K562 (cell line): ENCODE data around the gene MED19. TPM values are rescaled to one million over a fixed set of nuclear protein-coding genes. Genes with fewer than 3 reads are reported as not detected.

Experiments used
- ATAC-seq: fragments of 200-7000 bp; cut with Tn5 transposase; 3 replicates; pipeline ENCODE4 v1.9.1; 2020; ENCODE audit warnings: moderate library complexity
- BruUV-seq: library from RNA; stranded (reverse); fragments of 400-500 nt; replicated peaks from 2 replicates; lab custom pipeline; 2021; lab: Mats Ljungman, UMichigan
- CTCF ChIA-PET: fragments of 300-600 bp; formaldehyde crosslinking; extraction: SDS; loops from one replicate; lab custom pipeline; 2021; ENCODE audit warnings: low intra/inter-chr PET ratio; lab: Yijun Ruan, JAX
- POLR2A ChIA-PET: fragments of 300-600, 350-650 bp; sonication (Branson Sonifier 250); formaldehyde crosslinking; extraction: SDS; loops from one replicate; lab custom pipeline; 2021; ENCODE audit warnings: antibody characterized with exemption, inconsistent platforms; lab: Yijun Ruan, JAX
- DNase-seq, 4 experiments: peaks; one replicate each; pipeline versions ENCODE4 v3.0.0 to v3.0.0-alpha.2; 2011 to 2018; ENCODE audit warnings: low spot score in 3 of 4, mixed read lengths in 3 of 4; ENCODE audit errors: extremely low read depth in 1 of 4
- FAIRE-seq: peaks from 2 replicates; lab custom pipeline; 2011; peaks lifted over from hg19 to GRCh38; lab: Jason Lieb, UNC
- H2AFZ ChIP-seq: 2 replicates; pipeline ENCODE4 v1.6.0; 2011; ENCODE audit warnings: low read depth, low read length, control low read depth, inconsistent platforms
- H3K27ac ChIP-seq: fragments of 200-600 bp; 3 replicates; pipeline ENCODE4 v1.8.0; 2011; ENCODE audit warnings: low read depth, mild to moderate bottlenecking, control low read depth, inconsistent platforms, low read length, moderate library complexity, mixed read lengths; ENCODE audit errors: extremely low read depth
- H3K27me3 ChIP-seq, 2 experiments: fragments of 300-600 bp in 1 of 2; 2 replicates in 1 of 2; 3 replicates in 1 of 2; pipeline versions ENCODE4 v1.6.0 to v1.8.0; 2011; ENCODE audit warnings: inconsistent platforms in 2 of 2, low read length in 2 of 2, mild to moderate bottlenecking in 1 of 2, mixed read lengths in 1 of 2, moderate library complexity in 1 of 2; ENCODE audit not compliant: control insufficient read depth in 2 of 2, insufficient read depth in 2 of 2
- H3K36me3 ChIP-seq: fragments of 300-600 bp; 3 replicates; pipeline ENCODE4 v1.8.0; 2011; ENCODE audit warnings: mild to moderate bottlenecking, low read length, inconsistent platforms; ENCODE audit not compliant: control insufficient read depth, insufficient read depth
- H3K4me1 ChIP-seq, 2 experiments: fragments of 200-600 bp in 1 of 2; replicated peaks in 1 of 2; 2 replicates in 1 of 2; 3 replicates in 1 of 2; pipeline versions ENCODE4 v1.5.1 to v1.8.0; 2011; ENCODE audit warnings: inconsistent platforms in 2 of 2, low read length in 2 of 2, mild to moderate bottlenecking in 1 of 2, mixed read lengths in 1 of 2, moderate library complexity in 1 of 2; ENCODE audit not compliant: control insufficient read depth in 2 of 2, insufficient read depth in 2 of 2
- H3K4me2 ChIP-seq: 2 replicates; pipeline ENCODE4 v1.6.1; 2011; ENCODE audit warnings: low read length, control low read depth, inconsistent platforms, mixed read lengths; ENCODE audit not compliant: insufficient read depth
- H3K4me3 ChIP-seq: fragments of 200-600 bp; sonication (generic), shearing (Covaris generic); 2 replicates; pipeline ENCODE4 v1.5.1; 2016; ENCODE audit warnings: control low read depth, inconsistent platforms
- H3K79me2 ChIP-seq: fragments of 200-600 bp; 3 replicates; pipeline ENCODE4 v1.8.0; 2011; ENCODE audit warnings: low read length, inconsistent platforms; ENCODE audit not compliant: control insufficient read depth, insufficient read depth
- H3K9ac ChIP-seq, 2 experiments: 2 replicates each; pipeline versions ENCODE4 v1.6.0 to v1.6.1; 2011; ENCODE audit warnings: low read depth in 2 of 2, low read length in 2 of 2, control low read depth in 1 of 2, inconsistent platforms in 1 of 2, mild to moderate bottlenecking in 1 of 2, mixed read lengths in 1 of 2; ENCODE audit not compliant: insufficient read depth in 1 of 2
- H3K9me1 ChIP-seq: one replicate; pipeline ENCODE4 v1.6.0; 2011; ENCODE audit warnings: inconsistent platforms, mild to moderate bottlenecking, low read length, moderate library complexity; ENCODE audit not compliant: control insufficient read depth, insufficient read depth
- H3K9me3 ChIP-seq: replicated peaks from 2 replicates; pipeline ENCODE4 v1.5.1; 2011; ENCODE audit warnings: low read depth, low read length, inconsistent platforms; ENCODE audit not compliant: control insufficient read depth, insufficient read depth
- H4K20me1 ChIP-seq: replicated peaks from 2 replicates; pipeline ENCODE4 v1.6.1; 2011; ENCODE audit warnings: low read length, inconsistent platforms, mixed read lengths; ENCODE audit not compliant: control insufficient read depth, insufficient read depth
- ARID1B ChIP-seq: fragments of 450-650 bp; IDR thresholded peaks from 2 replicates; pipeline ENCODE4 v1.6.1; 2016; ENCODE audit warnings: antibody characterized with exemption, mild to moderate bottlenecking, inconsistent platforms
- CC2D1A ChIP-seq: fragments of 450-650 bp; IDR thresholded peaks from 2 replicates; pipeline ENCODE4 v1.6.1; 2017; ENCODE audit warnings: mild to moderate bottlenecking
- DEAF1 ChIP-seq: fragments of 450-650 bp; formaldehyde crosslinking; IDR thresholded peaks from 2 replicates; pipeline ENCODE4 v1.4.0; 2020; ENCODE audit warnings: mild to moderate bottlenecking, moderate library complexity
- EHMT2 ChIP-seq: fragments of 450-650 bp; IDR thresholded peaks from 2 replicates; pipeline ENCODE4 v1.6.1; 2018; ENCODE audit warnings: antibody characterized with exemption
- GATA2 ChIP-seq: sonication (generic); formaldehyde crosslinking; IDR thresholded peaks from 2 replicates; pipeline ENCODE4 v1.4.0; 2020; ENCODE audit warnings: mild to moderate bottlenecking, missing genetic modification reagents
- GTF2A2 ChIP-seq: IDR thresholded peaks from 2 replicates; pipeline ENCODE4 v1.6.1; 2016; ENCODE audit warnings: mild to moderate bottlenecking, missing genetic modification characterization, missing compliant biosample characterization
- MAFK ChIP-seq: IDR thresholded peaks from 2 replicates; pipeline ENCODE4 v1.6.1; 2011; ENCODE audit warnings: low read length, improper control_type of control experiment
- NFE2 ChIP-seq: IDR thresholded peaks from 2 replicates; pipeline ENCODE4 v1.6.1; 2014; ENCODE audit warnings: antibody characterized with exemption, low read depth
- NUFIP1 ChIP-seq: fragments of 450-650 bp; IDR thresholded peaks from 2 replicates; pipeline ENCODE4 v1.6.1; 2018; ENCODE audit not compliant: partially characterized antibody
- SMARCA4 ChIP-seq: fragments of 450-650 bp; IDR thresholded peaks from 2 replicates; pipeline ENCODE4 v1.6.1; 2016
- SMARCA5 ChIP-seq: fragments of 450-650 bp; IDR thresholded peaks from 2 replicates; pipeline ENCODE4 v1.6.1; 2016
- THAP7 ChIP-seq: fragments of 250-450 bp; sonication (Bioruptor Pico); IDR thresholded peaks from 2 replicates; pipeline ENCODE4 v1.5.0; 2021
- ZBTB11 ChIP-seq, 3 experiments: fragments of 200-800 bp in 1 of 3; fragments of 250-450 bp in 1 of 3; fragments of 450-650 bp in 1 of 3; sonication (Bioruptor Pico) in 1 of 3; sonication (Bioruptor generic) in 1 of 3; formaldehyde crosslinking in 1 of 3; IDR thresholded peaks; 2 replicates each; pipeline versions ENCODE4 v1.6.1 to v1.8.0; 2016 to 2022; ENCODE audit warnings: mild to moderate bottlenecking in 2 of 3, missing genetic modification characterization in 2 of 3, missing compliant biosample characterization in 1 of 3, moderate library complexity in 1 of 3
- ZNF124 ChIP-seq: sonication (generic); formaldehyde crosslinking; IDR thresholded peaks from 2 replicates; pipeline ENCODE4 v1.8.1; 2022; ENCODE audit warnings: missing genetic modification reagents
- ZNF324 ChIP-seq: fragments of 250-450 bp; sonication (Bioruptor Pico); IDR thresholded peaks from 2 replicates; pipeline ENCODE4 v1.4.0; 2020; ENCODE audit warnings: mild to moderate bottlenecking
- ZNF511 ChIP-seq: sonication (generic); formaldehyde crosslinking; IDR thresholded peaks from 2 replicates; pipeline ENCODE4 v1.8.0; 2022; ENCODE audit warnings: mild to moderate bottlenecking, missing genetic modification reagents
- ZNF76 ChIP-seq: fragments of 250-450 bp; sonication (Bioruptor Pico); IDR thresholded peaks from 2 replicates; pipeline ENCODE4 v1.4.0; 2020; ENCODE audit warnings: mild to moderate bottlenecking, moderate library complexity, borderline replicate concordance
- WGBS: fragments of 100-300 bp; shearing (Covaris generic); methylation state at CpG from one replicate; pipeline ENCODE4 v1.1.6; 2016; ENCODE audit warnings: low coverage, mixed read lengths; ENCODE audit not compliant: insufficient coverage; ENCODE audit errors: missing lambda C conversion rate; 5-methylcytosine and 5-hydroxymethylcytosine counted together
- in situ Hi-C: fragments of 300-500 bp; cut with MboI; formaldehyde crosslinking; loops from 4 replicates; pipeline ENCODE4 v1.15.0; 2018; ENCODE audit warnings: inconsistent platforms, mixed read lengths
- intact Hi-C: fragments of 100-400 bp; cut with micrococcal nuclease; formaldehyde crosslinking; loops from 2 replicates; pipeline ENCODE4 v1.14.2; 2022
- polyA plus RNA-seq, 8 experiments: library from polyadenylated mRNA; depleted of rRNA in 4 of 8; stranded (reverse) in 5 of 8; unstranded in 3 of 8; fragments of >200 nt; fragmentation: Nextera tagmentation in 2 of 8; fragmentation: Illumina TruSeq in 1 of 8; extraction: Ambion mirVana in 2 of 8; extraction: Trizol in 1 of 8; gene quantifications; 2 replicates each; pipeline versions ENCODE4 v1.2.1 to v1.2.3, GENCODE V29; 2011 to 2014; ENCODE audit warnings: inconsistent platforms in 1 of 8, missing spikeins in 1 of 8
- total RNA-seq, 7 experiments: library from RNA; depleted of rRNA in 6 of 7; stranded (reverse); fragments of >200 nt in 6 of 7; fragmentation: Illumina TruSeq in 2 of 7; extraction: Trizol in 2 of 7; gene quantifications; 2 replicates each; pipeline versions ENCODE4 v1.2.1 to v1.2.3, GENCODE V29; 2011 to 2021; ENCODE audit warnings: low replicate concordance in 1 of 7

The MED19 gene
- total and polyA plus RNA-seq, 9 of the 15 experiments (the other 6 are each of a cell fraction or from before 2014, with no cell fraction given) = 7.3 to 23.5 (median 15.0) TPM

GRCh38 chr11:57735619-57736298, 23.7 kb upstream of the MED19 start:
- Histone ChIP-seq H3K9ac (peak overlapping the region; percentile 47 to 76; a peak in 3 of 4 replicates), H3K79me2 (peaks cover 74% of the 10 kb centered on the region), H3K36me3 (peaks cover 90% of the 10 kb centered on the region), H2AFZ (no peak overlapping the region; the same call in 1 of the 2 replicates), H3K9me1 (no peaks in the 10 kb centered on the region), H3K4me1 (peaks cover 15 to 21% of the 10 kb centered on the region in 2 experiments), H4K20me1 (peaks cover 7% of the 10 kb centered on the region), H3K4me2 (peak overlapping the region; percentile 64), H3K9me3 (no peaks in the 10 kb centered on the region), H3K4me3 (no peak overlapping the region), H3K27me3 (no peaks in the 10 kb centered on the region), H3K27ac (peak overlapping the region; percentile 81)
- CTCF ChIA-PET = no interaction called here
- POLR2A ChIA-PET = interaction anchor here (0.6 to 0.9 kb wide), 5 partner anchors 8 to 24 kb away, joined by 3 to 4 read pairs (median 3); partner anchors contain the start of genes MED19 and TMX2
- no TSS peak for BruUV-seq
- in situ Hi-C loops = no loop called here
- peak; percentile 92 for ATAC-seq
- intact Hi-C loops = no loop called here
- FAIRE-seq = peak; percentile 93
- DNase-seq = peak in 2 of 4 experiments; percentile 62 to 84
- 27% methylated on average over 3 of the region's 3 CpGs for WGBS
- TF ChIP-seq DEAF1 (no peak), CC2D1A (0 out of 2 replicates have a peak, but pooled peaks have one; percentile 19), ZNF324 (no peak), SMARCA5 (no peak), NFE2 (0 out of 2 replicates have a peak, but pooled peaks have one; percentile 15), THAP7 (CRISPR knock-in tag) (no peak), GATA2 (CRISPR knock-in tag) (0 out of 2 replicates have a peak, but pooled peaks have one; percentile 37), NUFIP1 (peak; percentile 18), ZBTB11 (CRISPR knock-in tag; IDR thresholded peaks at IDR 0.05) (peak in 1 of 3 experiments; percentile 68; a peak in 1 of 6 replicates), EHMT2 (no peak; the same call in 1 of the 2 replicates), ZNF76 (CRISPR knock-in tag) (no peak), ZNF511 (no peak), SMARCA4 (peak; percentile 50), MAFK (no peak), ARID1B (peak; percentile 47), GTF2A2 (tag) (no peak), ZNF124 (no peak)
